Occipital lobe (tissue), 2 donors: ENCODE results near the gene IGSF23. TPM values are rescaled to one million over a fixed set of nuclear protein-coding genes. Genes with fewer than 3 reads are reported as not detected.
"Not testable (repeated sequence)": the region's sequence is repeated elsewhere in the genome, so short reads cannot be mapped to it uniquely, and the experiment has no call there.

Experiments
- DNase-seq: peaks from one replicate; lab custom pipeline; 2025; lab: John Stamatoyannopoulos, UW
- total RNA-seq: library from RNA; depleted of rRNA; stranded (reverse); fragments of >200 nt; gene quantifications from one replicate; pipeline ENCODE4 v1.2.3, GENCODE V29; 2014

The IGSF23 gene
- total RNA-seq, 1 donor from 2014 or later = not detected

GRCh38 chr19:44611812-44612295, 1.5 kb upstream of the IGSF23 start:
- DNase-seq = no peak

GRCh38 chr19:44614313-44614712, 950 bp downstream of the IGSF23 start:
- no peak for DNase-seq

- DNase-seq = no peak
Measured at GRCh38 chr19:44615863-44616247, 2.5 kb downstream of the IGSF23 start.

GRCh38 chr19:44617110-44617880, 3.9 kb downstream of the IGSF23 start:
- DNase-seq = no peak

- no peak for DNase-seq
Measured at GRCh38 chr19:44618640-44619357, 5.4 kb downstream of the IGSF23 start.

GRCh38 chr19:44620667-44621066, 7.3 kb downstream of the IGSF23 start:
- no peak for DNase-seq

GRCh38 chr19:44621367-44621766, 8.0 kb downstream of the IGSF23 start:
- DNase-seq = no peak

- DNase-seq = no peak
Measured at GRCh38 chr19:44623080-44623479, 9.7 kb downstream of the IGSF23 start.

- no peak for DNase-seq
Measured at GRCh38 chr19:44623626-44624025, 10.3 kb downstream of the IGSF23 start.

GRCh38 chr19:44624840-44625354, 11.5 kb downstream of the IGSF23 start:
- no peak for DNase-seq

GRCh38 chr19:44625637-44626036, 12.3 kb downstream of the IGSF23 start:
- DNase-seq = not testable (repeated sequence)

GRCh38 chr19:44626048-44626624, 12.8 kb downstream of the IGSF23 start:
- no peak for DNase-seq

- no peak for DNase-seq
Measured at GRCh38 chr19:44627631-44628030, 14.3 kb downstream of the IGSF23 start.

- DNase-seq = no peak
Measured at GRCh38 chr19:44628793-44629192, 15.4 kb downstream of the IGSF23 start.

- DNase-seq = not testable (repeated sequence)
Measured at GRCh38 chr19:44631611-44632010, 18.2 kb downstream of the IGSF23 start.

GRCh38 chr19:44634058-44634457, 20.7 kb downstream of the IGSF23 start:
- not testable (repeated sequence) for DNase-seq

GRCh38 chr19:44634785-44635184, 21.4 kb downstream of the IGSF23 start:
- no peak for DNase-seq

- DNase-seq = no peak
Measured at GRCh38 chr19:44635581-44636438, 22.4 kb downstream of the IGSF23 start.

- DNase-seq = no peak
Measured at GRCh38 chr19:44636439-44637389, 23.4 kb downstream of the IGSF23 start.

- no peak for DNase-seq
Measured at GRCh38 chr19:44637390-44637764, 24.0 kb downstream of the IGSF23 start.
